OCI-LY3 (cell line): ENCODE results near the gene SH3RF3.

Source experiments
- H2AFZ ChIP-seq: fragments of 200-600, 300-600 bp; shearing (Covaris generic); 2 replicates; pipeline ENCODE4 v1.6.0; 2014; ENCODE audit warnings: antibody characterized with exemption, low read depth, low read length
- H3K27ac ChIP-seq: fragments of 200-600, 300-600 bp; sonication (generic); 2 replicates; pipeline ENCODE4 v1.5.1; 2014; ENCODE audit warnings: mild to moderate bottlenecking, low read length, moderate library complexity, mixed read lengths
- H3K27me3 ChIP-seq: fragments of 200-600, 300-600 bp; sonication (generic); 2 replicates; pipeline ENCODE4 v1.6.1; 2014; ENCODE audit warnings: low read depth, low read length, mixed read lengths
- H3K36me3 ChIP-seq: fragments of 200-600, 300-600 bp; sonication (generic); replicated peaks from 2 replicates; pipeline ENCODE3; 2014; ENCODE audit warnings: low read depth, low read length, mixed read lengths
- H3K4me1 ChIP-seq: fragments of 300-600, 200-600 bp; sonication (generic); 2 replicates; pipeline ENCODE4 v1.6.1; 2014; ENCODE audit warnings: low read length, mixed read lengths
- H3K4me2 ChIP-seq: fragments of 200-600, 300-600 bp; sonication (generic); 2 replicates; pipeline ENCODE4 v1.6.1; 2014; ENCODE audit warnings: low read length, mixed read lengths
- H3K4me3 ChIP-seq: fragments of 300-600, 200-600 bp; sonication (generic); 2 replicates; pipeline ENCODE4 v1.5.1; 2014; ENCODE audit warnings: antibody characterized with exemption, mild to moderate bottlenecking, low read length, moderate library complexity
- H3K79me2 ChIP-seq: fragments of 300-600, 200-600 bp; shearing (Covaris generic); 2 replicates; pipeline ENCODE4 v1.6.1; 2014; ENCODE audit warnings: mild to moderate bottlenecking, low read length, mixed read lengths
- H3K9ac ChIP-seq: fragments of 300-600, 200-600 bp; shearing (Covaris generic); 2 replicates; pipeline ENCODE4 v1.6.0; 2014; ENCODE audit warnings: mild to moderate bottlenecking, low read length, moderate library complexity
- H3K9me3 ChIP-seq: fragments of 200-600, 300-600 bp; shearing (Covaris generic); 2 replicates; pipeline ENCODE4 v1.6.1; 2014; ENCODE audit warnings: low read length, mixed read lengths; ENCODE audit not compliant: insufficient read depth
- H4K20me1 ChIP-seq: fragments of 200-600, 300-600 bp; sonication (generic); 2 replicates; pipeline ENCODE4 v1.6.1; 2016; ENCODE audit warnings: low read length, mixed read lengths; ENCODE audit not compliant: insufficient read depth
- CTCF ChIP-seq: fragments of 200-600, 300-600 bp; sonication (generic); IDR thresholded peaks from 2 replicates; pipeline ENCODE4 v1.5.1; 2014; ENCODE audit warnings: antibody characterized with exemption, low read length, low read depth
- EZH2phosphoT487 ChIP-seq: fragments of 200-600 bp; shearing (Covaris generic); IDR thresholded peaks from 2 replicates; pipeline ENCODE4 v1.6.1; 2018; ENCODE audit warnings: antibody characterized with exemption, mixed run types, low read depth

Gene SH3RF3

GRCh38 chr2:109233643-109234042, 104.6 kb downstream of the SH3RF3 start:
- Histone ChIP-seq H4K20me1 (no peaks in the 10 kb centered on the region), H3K4me3 (no peak overlapping the region), H3K9me3 (no peaks in the 10 kb centered on the region), H3K4me2 (no peak overlapping the region), H2AFZ (no peak overlapping the region), H3K27ac (no peak overlapping the region), H3K4me1 (no peaks in the 10 kb centered on the region), H3K27me3 (peaks cover 6% of the 10 kb centered on the region; the same call in 1 of the 2 replicates), H3K9ac (no peak overlapping the region), H3K36me3 (no peaks in the 10 kb centered on the region), H3K79me2 (no peaks in the 10 kb centered on the region)
- TF ChIP-seq CTCF (no peak), EZH2phosphoT487 (no peak)

- peaks cover 6% of the 10 kb centered on the region; the same call in 1 of the 2 replicates for H3K27me3 ChIP-seq
- no peak overlapping the region for H2AFZ ChIP-seq
- no peak overlapping the region for H3K4me2 ChIP-seq
- no peaks in the 10 kb centered on the region for H3K79me2 ChIP-seq
- H3K9ac ChIP-seq: no peak overlapping the region
- no peak overlapping the region for H3K27ac ChIP-seq
- H3K9me3 ChIP-seq: no peaks in the 10 kb centered on the region
- no peaks in the 10 kb centered on the region for H4K20me1 ChIP-seq
- no peaks in the 10 kb centered on the region for H3K4me1 ChIP-seq
- TF ChIP-seq EZH2phosphoT487 (no peak), CTCF (no peak)
- H3K36me3 ChIP-seq: no peaks in the 10 kb centered on the region
- H3K4me3 ChIP-seq: no peak overlapping the region
Observed at GRCh38 chr2:109234355-109234754, 105.3 kb downstream of the SH3RF3 start.

DNA sequence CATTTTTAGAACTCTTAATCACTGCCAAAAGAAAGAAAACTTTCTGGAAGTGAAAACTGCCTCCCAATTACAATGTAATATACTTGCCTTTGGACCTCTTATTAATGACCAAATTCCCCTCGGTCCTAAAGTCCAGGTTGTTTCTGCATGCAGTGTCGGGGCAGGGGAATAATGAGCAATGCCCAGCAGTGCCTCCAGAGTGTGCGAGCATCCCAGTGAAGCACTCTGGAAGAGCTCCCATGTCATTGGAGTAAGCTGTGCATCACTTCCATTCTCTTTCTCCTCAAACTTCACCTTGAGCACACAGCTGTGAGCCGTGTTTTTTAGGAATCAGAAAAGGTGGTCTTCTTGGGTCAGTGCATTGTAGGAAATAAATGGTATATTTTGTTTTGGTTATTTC, 107.1 kb downstream of the SH3RF3 start:
- no peaks in the 10 kb centered on the region for H4K20me1 ChIP-seq
- H3K9me3 ChIP-seq: no peaks in the 10 kb centered on the region
- H3K9ac ChIP-seq: no peak overlapping the region
- H3K36me3 ChIP-seq: no peaks in the 10 kb centered on the region
- H2AFZ ChIP-seq: no peak overlapping the region
- H3K79me2 ChIP-seq: no peaks in the 10 kb centered on the region
- no peak for TF ChIP-seq EZH2phosphoT487
- TF ChIP-seq CTCF: no peak
- no peaks in the 10 kb centered on the region for H3K4me1 ChIP-seq
- H3K27me3 ChIP-seq: peaks cover 10% of the 10 kb centered on the region; the same call in 1 of the 2 replicates
- no peak overlapping the region for H3K27ac ChIP-seq
- no peak overlapping the region for H3K4me2 ChIP-seq
- no peak overlapping the region for H3K4me3 ChIP-seq

- Histone ChIP-seq H3K27me3 (peaks cover 4% of the 10 kb centered on the region; the same call in 1 of the 2 replicates), H3K4me1 (no peaks in the 10 kb centered on the region), H3K27ac (no peak overlapping the region), H3K9ac (no peak overlapping the region), H3K36me3 (no peaks in the 10 kb centered on the region), H4K20me1 (no peaks in the 10 kb centered on the region), H2AFZ (no peak overlapping the region), H3K9me3 (no peaks in the 10 kb centered on the region), H3K4me3 (no peak overlapping the region), H3K4me2 (no peak overlapping the region), H3K79me2 (no peaks in the 10 kb centered on the region)
- TF ChIP-seq EZH2phosphoT487 (no peak), CTCF (no peak)
Observed at GRCh38 chr2:109237792-109238191, 108.8 kb downstream of the SH3RF3 start.
